Transverse colon (tissue), 3 donors: Measurements from ENCODE around the gene IDS.

Experiments used
- EP300 ChIP-seq: sonication (generic); formaldehyde crosslinking; IDR thresholded peaks from one replicate; pipeline ENCODE4 v1.6.1; 2017; ENCODE audit warnings: antibody characterized with exemption, low read depth
- TF ChIP-seq, protein P1 (sequence below), 5 experiments: fragments of 200-600 bp in 3 of 5; fragments of 450-650 bp in 2 of 5; sonication (generic) in 3 of 5; IDR thresholded peaks; 1 replicate in 2 of 5; 2 replicates in 3 of 5; pipeline ENCODE4 v1.5.1; 2016 to 2017; ENCODE audit warnings: antibody characterized with exemption in 5 of 5, inconsistent platforms in 3 of 5, mild to moderate bottlenecking in 2 of 5, moderate library complexity in 1 of 5

DNA sequence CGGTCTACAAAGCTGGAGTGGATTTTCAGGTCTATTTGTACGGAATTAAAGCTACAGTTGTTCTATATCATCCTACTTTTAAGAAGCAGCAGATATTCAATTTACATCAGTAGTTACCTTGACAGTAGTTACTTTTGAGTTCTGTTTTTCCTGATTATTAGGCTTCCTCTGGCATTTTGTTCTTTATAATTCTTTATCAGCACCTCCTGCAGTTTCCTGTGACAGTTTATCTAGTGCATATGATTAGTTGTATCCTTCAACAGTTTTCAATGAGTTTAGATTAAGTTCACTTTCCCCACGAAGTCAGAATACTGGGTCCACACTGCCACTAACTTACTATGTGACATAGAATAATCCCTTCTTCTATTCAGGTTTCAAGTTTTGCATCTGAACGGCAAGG lies 71.7 kb downstream of the IDS start:
- TF ChIP-seq, protein P1, sequence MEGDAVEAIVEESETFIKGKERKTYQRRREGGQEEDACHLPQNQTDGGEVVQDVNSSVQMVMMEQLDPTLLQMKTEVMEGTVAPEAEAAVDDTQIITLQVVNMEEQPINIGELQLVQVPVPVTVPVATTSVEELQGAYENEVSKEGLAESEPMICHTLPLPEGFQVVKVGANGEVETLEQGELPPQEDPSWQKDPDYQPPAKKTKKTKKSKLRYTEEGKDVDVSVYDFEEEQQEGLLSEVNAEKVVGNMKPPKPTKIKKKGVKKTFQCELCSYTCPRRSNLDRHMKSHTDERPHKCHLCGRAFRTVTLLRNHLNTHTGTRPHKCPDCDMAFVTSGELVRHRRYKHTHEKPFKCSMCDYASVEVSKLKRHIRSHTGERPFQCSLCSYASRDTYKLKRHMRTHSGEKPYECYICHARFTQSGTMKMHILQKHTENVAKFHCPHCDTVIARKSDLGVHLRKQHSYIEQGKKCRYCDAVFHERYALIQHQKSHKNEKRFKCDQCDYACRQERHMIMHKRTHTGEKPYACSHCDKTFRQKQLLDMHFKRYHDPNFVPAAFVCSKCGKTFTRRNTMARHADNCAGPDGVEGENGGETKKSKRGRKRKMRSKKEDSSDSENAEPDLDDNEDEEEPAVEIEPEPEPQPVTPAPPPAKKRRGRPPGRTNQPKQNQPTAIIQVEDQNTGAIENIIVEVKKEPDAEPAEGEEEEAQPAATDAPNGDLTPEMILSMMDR (IDR thresholded peaks at IDR 0.05) = no peak
- no peak for TF ChIP-seq EP300
